Activated CD8-positive, alpha-beta memory T cell treated with anti-CD3 and anti-CD28 coated beads for 48 hours (primary cell): ENCODE results near the gene SCARF2.
A peak's percentile ranks its signal among the peaks of the same experiment; 100 is the strongest.
"Not testable (repeated sequence)": the region's sequence is repeated elsewhere in the genome, so short reads cannot be mapped to it uniquely, and the experiment has no call there.

Experiments
- DNase-seq, 3 experiments: peaks; one replicate each; pipeline ENCODE4 v3.0.0-alpha.2; 2020; ENCODE audit warnings: low read depth in 2 of 3, low spot score in 2 of 3

Gene SCARF2

DNA sequence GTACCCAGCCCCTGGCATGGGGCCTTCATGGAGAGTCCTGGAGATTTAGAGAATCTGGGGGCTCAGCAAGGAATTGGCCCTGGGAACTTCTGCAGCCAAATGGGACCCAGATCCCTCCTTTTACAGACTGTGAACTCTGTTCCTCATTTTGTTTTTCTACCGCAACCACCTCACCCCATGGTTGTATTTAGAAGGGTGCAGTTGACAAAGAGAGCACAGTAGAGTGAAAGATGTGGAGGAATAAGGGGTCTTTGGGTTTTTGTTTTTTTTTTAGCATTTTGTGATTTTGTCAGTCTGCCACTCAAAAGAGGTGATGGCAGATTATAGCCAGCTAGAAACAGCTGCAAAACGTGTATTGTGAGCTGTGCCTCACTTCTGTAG, 41.7 kb downstream of the SCARF2 start:
- DNase-seq, result no peak

- no peak for DNase-seq
Observed at GRCh38 chr22:20395181-20395906, 42.3 kb downstream of the SCARF2 start.

DNA sequence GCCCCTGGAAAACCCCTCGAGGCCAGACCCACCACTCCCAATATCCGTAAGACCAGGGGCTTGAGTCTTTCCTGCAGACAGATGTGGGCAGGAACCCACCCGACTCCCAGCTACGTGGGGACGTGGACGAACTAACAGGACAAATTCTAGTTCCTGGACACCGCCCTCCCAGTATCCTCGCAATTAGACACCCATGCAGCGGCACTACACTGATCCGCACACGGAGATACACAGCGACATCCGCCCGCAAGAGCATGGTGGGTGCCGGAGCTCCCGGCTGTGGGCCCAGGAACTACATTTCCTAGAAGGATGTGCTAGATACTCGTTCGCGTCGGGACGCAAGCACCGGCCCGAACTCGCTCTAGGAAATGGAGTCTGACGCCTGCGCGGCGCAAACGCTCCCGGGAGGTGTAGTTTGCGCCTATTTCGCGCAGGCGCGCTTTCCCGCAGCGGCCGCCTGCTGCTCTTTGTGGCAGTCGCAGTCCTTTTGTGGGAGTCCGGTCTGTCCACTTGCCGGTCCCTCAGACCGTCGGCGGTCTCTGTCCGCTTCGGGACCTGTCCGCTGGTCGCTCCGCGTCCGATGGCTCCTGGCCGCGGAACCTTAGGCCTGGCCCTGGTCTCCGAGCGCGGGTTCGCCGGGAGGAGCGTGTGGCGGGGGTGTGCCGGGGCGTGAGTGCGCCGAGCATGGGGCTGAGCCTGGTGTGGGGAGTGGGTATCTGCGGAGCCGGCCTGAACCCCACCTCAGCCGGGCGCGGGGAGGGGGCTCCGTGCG, 43.7 kb downstream of the SCARF2 start, which contains the start of gene ZNF74:
ZNF74 (plus strand) TSS at position 447 of the 772 bp plus-strand sequence. CDS start 478 bp downstream, outside the sequence.
- peak; percentile 50 to 59 (median 52) for DNase-seq

DNA sequence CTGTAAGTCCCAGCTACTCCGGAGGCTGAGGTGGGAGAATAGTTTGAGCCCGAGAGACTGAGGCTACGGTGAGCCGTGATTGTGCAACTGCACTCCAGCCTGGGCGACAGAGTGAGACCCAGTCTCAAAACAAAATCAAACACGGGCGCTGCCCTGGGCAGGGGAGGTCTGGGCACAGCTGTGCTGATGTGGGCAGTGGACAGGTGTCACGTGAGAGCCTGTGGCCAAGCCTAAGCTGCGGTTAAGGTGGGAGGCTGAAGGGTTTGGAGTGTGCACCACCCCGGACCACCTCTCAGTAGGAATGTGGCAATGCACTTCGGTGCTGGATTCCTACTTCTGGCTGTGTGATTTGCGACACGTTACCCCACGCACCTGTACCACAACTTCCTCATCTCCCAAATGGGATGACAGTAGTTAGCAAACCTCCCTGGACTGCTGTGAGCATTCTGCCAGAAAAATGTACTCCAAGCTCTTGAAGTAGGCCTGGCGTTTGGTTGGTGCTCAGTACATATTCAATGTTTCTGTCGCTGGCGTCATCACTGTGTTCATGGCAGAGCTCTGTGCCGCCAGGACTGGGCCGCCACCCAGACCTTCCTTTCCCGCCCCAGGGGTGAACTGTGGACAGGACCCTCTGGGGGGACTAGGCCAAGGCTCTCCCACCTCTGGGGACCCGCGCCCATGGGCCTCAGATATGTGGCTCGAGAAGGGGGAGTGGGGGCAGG, 44.5 kb downstream of the SCARF2 start:
- no peak for DNase-seq

GRCh38 chr22:20392365-20392881, 45.2 kb downstream of the SCARF2 start:
- not testable (repeated sequence) for DNase-seq

DNA sequence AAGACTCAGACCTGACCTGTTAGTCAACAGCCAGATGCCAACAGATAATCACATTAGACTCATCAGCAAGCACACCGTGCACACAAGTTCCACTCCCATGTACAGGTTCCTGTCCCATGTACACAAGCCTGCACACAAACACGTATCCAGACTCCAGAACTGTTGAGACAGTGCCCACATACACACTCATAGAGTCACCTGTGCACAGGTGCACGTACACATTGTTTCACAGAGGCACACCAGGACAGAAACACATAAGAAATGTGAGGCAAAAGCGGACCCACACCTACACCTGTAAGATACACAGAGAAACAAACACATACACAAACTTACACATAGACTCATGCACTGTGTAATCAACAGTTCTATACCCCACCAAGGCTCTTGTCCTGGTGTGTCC, 46.4 kb downstream of the SCARF2 start:
- DNase-seq, result no peak

DNA sequence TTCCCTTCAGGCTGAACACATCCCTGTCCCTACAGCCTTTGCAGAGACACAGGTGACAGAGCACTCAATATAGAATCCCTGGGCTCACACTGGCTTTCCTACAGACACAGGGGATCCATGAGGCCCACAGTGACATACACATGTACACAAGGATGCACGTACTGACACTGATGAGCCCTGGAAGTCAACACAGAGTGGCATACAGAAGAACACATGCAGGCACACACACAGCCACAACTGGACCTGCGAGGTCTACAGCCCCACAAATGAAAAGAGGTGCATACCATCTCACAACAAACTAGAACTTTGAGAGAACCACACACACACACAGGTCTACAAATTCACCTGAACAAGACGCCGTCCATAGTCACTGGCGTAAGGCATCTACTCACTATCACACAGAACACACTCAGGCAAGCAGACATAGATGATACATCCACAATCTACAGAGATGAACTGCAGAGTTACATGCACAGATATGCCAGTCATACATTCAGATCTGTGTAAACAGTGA, 47.2 kb downstream of the SCARF2 start:
- DNase-seq, result no peak

- no peak for DNase-seq
Observed at GRCh38 chr22:20389288-20389687, 48.3 kb downstream of the SCARF2 start.

GRCh38 chr22:20388200-20388599, 49.4 kb downstream of the SCARF2 start:
- DNase-seq, result no peak

DNA sequence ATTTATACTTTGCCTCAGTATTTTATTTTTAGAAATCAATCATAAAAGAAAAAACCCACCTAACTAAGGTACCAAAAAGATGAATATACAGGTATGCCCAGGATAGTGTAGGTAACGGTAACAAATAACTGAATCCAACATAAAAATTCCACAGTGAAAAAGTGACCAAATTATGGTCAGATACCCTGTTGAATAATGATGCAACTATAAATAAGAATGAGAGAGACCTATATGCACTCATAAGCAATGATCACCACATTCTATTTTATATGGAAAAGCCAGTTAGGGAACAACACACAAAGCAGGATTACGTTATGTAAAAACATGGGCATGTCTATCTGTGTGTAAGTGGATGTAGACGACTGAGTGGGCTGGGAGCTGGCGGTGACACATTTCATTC, 50.7 kb downstream of the SCARF2 start:
- DNase-seq, result no peak

GRCh38 chr22:20386336-20386735, 51.3 kb downstream of the SCARF2 start:
- no peak for DNase-seq

GRCh38 chr22:20384865-20385264, 52.8 kb downstream of the SCARF2 start:
- DNase-seq, result no peak

GRCh38 chr22:20384171-20384570, 53.5 kb downstream of the SCARF2 start:
- DNase-seq, result no peak

GRCh38 chr22:20383538-20383937, 54.1 kb downstream of the SCARF2 start:
- DNase-seq, result no peak

- no peak for DNase-seq
Observed at GRCh38 chr22:20380486-20380885, 57.1 kb downstream of the SCARF2 start.

GRCh38 chr22:20378684-20379083, 58.9 kb downstream of the SCARF2 start:
- not testable (repeated sequence) for DNase-seq

GRCh38 chr22:20378110-20378509, 59.5 kb downstream of the SCARF2 start:
- no peak for DNase-seq

GRCh38 chr22:20376983-20377382, 60.6 kb downstream of the SCARF2 start:
- not testable (repeated sequence) for DNase-seq

- DNase-seq, result not testable (repeated sequence)
Observed at GRCh38 chr22:20376281-20376680, 61.3 kb downstream of the SCARF2 start.
